ENCODE measurements around the gene RAB10.
"Not testable (repeated sequence)": the region's sequence is repeated elsewhere in the genome, so short reads cannot be mapped to it uniquely, and the experiment has no call there.

RAB10 gene

DNA sequence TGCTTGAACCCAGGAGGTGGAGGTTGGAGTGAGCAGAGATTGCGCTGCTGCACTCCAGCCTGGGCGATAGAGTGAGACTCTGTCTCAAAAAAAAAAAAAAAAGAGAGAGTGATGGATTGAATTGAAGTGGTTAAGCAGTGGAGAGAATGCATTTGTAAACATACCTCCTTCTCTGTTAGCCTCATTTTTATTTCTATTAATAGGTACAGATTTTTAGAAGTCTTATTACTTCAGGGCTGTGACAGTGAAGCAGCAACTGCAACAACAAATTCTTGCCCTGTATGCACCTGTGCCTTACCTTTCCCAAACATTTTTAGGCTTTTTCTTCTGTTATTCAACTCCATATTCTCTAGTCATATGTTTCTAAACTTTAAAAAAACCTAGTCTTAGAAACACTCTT lies 55.5 kb downstream of the RAB10 start:
- no peak for DNase-seq (ENCODE audit: low read depth)

DNA sequence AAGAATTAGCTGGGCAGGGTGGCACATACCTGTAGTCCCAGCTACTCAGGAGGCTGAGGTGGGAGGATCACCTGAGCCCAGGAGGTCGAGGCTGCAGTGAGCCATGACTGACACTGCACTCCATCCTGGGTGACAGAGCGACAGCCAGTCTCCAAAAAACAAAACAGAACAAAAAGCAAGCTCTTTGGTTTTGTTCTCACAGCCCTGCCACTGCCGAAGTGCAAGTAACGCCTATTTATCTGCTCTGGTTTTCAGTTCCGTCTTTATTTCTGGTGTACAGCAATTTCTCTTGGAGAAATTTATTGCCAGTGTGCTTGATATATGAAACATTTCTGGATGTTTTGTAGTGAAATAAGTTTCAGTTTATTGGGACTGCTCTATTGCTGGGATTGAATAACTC lies 61.9 kb downstream of the RAB10 start:
- DNase-seq (ENCODE audit: low read depth) = no peak

DNA sequence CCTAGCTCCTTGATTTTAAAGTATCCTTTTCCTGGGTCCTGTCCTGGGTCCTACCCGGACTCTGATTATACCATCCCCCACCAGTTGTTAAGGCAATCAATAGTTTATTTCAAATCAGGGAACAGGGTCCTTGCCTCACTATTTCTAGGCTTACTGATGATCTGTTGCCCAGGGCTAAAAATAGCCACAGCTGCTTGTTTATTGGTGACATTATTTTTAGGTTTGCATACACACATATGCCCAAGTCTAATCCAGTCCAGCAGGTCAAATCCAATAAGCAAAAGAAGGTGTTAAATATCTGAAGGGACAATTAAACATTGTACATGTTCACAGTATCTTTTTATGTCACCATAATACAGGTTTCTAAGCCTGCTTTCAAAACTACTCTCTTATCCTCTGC lies 66.0 kb downstream of the RAB10 start:
- no peak for DNase-seq (ENCODE audit: low read depth)

DNA sequence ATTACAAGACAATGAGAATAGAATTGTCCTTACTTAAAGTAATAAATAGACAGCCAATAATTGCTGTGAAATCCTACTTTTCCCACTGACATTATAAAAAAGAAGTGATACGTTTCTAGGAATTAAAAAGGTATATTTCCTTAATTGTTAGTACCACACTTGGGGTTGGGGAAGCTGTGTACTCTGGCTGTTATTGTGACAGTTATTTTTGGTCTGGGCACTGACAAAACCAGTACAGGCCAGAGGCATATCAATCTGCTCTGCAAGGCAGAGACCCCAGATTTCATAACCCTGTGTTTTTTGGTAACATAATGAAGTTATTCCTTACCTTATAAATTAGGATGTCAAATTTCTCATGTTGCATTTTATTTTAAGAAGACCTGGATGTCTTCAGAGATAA lies 66.5 kb downstream of the RAB10 start:
- no peak for DNase-seq (ENCODE audit: low read depth)

DNA sequence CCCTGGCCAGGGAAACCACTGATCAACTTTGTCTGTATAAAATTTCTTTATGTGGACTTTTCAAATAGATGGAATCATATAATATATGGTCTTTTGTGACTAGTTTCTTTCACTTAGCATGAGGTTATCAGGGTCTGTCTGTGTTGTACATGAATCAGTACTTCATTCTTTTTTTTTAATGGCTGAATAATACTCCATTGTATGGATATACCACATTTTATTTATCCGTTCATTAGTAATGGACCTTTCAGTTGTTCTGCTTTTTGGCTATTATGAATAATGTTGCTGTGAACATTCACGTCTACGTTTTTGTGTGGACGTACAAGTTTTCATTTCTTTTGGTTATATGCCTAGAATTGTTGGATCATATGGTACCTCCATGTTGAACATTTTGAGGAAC lies 69.9 kb downstream of the RAB10 start:
- DNase-seq (ENCODE audit: low read depth) = no peak

DNA sequence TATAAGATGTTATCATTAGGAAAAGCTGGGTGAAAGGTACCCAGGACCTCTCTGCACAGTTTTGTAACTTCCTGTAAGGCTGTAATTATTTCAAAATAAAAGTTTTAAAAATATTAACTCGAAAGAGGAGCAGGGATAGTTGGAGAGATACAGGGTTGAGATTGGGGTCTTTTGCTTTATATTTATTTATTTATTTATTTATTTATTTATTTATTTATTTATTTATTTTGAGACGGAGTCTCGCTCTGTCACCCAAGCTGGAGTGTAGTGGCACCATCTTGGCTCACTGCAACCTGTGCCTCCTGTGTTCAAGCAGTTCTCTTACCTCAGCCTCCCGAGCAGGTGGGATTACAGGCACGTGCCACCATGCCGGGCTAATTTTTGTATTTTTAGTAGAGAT lies 74.8 kb downstream of the RAB10 start:
- not testable (repeated sequence) for DNase-seq (ENCODE audit: low read depth)

DNA sequence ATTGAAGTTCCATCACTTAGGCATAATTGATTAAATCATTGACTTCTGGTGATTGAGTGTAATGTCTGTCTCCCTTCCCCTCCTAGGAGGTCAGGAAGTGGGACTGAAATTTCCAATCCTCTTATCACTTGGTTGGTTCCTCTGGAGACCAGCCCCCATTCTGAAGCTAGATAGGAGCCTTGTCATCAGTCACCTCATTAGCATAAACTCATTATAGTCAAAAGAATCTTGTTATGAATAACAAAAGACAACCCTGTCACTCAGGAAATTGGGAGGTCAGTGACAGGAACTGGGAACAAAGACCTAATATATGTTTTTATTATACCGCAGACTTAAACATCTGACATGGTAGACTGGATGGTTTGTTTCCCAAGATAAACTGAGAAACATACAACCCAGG lies 78.3 kb downstream of the RAB10 start:
- no peak for DNase-seq (ENCODE audit: low read depth)

DNA sequence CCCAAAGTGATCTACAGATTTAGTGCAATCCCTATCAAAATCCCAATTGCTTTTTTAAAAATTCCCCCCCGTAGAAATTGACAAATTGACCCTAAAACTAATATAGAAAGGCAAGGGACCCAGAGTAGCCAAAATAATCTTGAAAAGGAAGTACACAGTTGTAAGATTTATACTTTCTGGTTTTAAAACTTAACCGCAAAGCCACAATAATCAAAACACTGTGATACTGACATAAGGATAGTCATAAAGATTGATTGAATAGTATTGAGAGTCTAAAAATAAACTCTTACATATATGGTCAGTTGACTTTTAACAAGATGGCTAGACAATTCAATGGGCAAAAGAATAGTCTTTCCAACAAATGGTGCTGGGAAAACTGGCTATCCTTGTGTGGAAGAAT lies 80.3 kb downstream of the RAB10 start:
- DNase-seq (ENCODE audit: low read depth) = no peak

DNA sequence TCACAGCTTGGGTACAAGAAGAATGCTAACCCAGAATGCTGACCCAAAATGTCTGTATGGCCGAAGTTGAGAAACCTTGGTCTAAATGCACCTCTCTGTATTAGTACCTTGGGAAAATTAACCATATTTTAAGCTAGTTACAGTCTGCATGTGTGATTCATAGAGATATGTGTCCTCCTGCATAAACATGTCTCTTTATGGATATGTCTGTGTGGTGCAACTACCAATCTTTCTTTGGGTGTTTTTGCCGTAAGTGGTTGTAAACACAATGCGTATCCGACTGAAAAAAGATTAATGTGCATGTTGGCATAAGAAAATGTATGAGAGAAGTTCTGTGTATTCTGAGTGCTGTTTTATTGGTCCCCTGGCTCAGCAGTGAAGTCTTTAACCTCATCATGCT lies 84.8 kb downstream of the RAB10 start:
- no peak for DNase-seq (ENCODE audit: low read depth)

DNA sequence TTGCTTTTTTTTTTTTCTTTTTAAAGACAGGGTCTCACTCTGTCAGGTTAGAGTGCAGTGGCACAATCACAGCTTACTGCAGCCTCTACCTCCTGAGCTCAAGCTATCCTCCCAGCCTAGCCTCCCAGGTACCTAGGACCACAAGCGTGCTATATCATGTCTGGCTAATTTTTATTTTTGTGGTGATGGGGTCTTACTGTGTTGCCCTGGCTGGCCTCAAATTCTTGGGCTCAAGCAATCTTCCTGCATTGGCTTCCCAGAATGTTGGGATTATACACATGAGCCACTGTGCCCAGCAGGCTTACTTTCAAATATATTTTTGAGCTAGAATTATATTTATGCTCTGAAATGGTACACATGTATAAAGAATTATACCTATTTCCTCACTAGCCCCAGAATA lies 85.6 kb downstream of the RAB10 start:
- no peak for DNase-seq (ENCODE audit: low read depth)

DNA sequence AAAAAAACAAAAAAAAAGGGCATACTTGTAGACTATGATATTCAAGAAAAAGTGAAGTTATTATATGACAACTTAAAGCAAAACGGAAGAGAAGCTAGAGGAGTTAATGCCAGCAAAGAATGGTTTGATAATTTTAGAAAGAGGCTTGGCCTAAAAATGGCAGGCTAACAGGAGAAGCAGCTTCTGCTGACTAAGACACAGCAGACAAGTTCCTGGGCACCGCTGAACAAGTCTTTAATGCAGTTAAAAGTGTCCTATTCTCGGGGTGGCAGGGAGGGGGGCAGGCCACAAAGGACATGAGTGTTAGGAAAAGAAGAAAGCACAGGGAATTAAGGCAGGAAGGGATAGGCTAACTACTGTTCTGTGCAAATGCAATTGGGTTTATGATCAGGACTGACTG lies 88.7 kb downstream of the RAB10 start:
- no peak for DNase-seq (ENCODE audit: low read depth)

DNA sequence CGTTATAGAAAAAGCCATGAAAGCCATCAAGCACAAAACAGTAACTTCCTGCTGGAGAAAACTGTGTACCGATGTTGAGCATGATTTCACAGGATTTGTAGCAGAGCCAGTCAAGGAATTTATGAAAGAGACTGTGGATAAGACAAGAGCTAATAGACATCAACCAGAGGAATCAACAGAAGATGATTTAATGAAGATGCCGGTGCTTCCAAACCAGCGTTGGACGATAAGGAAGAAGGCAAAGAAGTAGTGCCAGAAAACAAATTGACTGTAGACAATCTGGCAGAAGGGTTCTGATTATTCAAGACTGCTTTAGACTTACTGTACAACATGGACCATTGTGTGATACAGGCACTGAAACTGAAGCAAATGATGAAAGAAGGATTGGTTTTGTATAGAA lies 89.5 kb downstream of the RAB10 start:
- no peak for DNase-seq (ENCODE audit: low read depth)

DNA sequence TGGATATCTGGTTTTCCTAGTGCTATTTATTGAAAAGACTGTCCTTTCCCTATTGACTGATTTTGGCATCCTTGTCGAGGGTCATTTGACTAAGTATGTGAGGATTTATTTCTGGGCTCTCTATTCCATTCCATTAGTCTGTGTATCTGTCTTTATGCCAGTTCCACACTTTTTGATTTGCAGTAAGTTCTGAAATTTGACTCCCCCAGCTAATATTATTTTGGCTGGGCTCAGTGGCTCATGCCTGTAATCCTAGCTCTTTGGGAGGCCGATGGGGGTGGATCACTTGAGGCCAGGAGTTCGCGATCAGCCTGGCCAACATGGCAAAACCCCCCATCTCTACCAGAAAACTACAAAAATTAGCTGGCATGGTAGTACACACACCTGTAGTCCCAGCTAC lies 92.2 kb downstream of the RAB10 start:
- no peak for DNase-seq (ENCODE audit: low read depth)

DNA sequence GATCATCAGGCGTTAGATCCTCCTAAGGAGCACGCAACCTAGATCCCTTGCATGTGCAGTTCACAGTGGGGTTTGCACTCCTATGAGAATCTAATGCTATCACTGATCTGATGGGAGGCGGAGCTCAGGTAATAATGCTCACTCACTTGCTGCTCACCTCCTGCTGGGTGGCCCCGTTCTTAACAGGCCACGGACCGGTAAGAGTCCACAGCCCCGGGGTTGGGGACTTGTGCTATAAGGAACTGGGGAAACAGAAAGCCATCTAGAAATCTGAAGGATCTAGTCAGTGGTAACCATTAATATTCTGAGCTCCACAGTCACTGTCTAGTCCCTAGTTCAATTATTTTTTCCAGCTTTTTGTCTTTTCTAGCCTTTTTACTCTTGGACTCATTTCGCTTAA lies 94.3 kb downstream of the RAB10 start:
- DNase-seq (ENCODE audit: low read depth) = no peak

DNA sequence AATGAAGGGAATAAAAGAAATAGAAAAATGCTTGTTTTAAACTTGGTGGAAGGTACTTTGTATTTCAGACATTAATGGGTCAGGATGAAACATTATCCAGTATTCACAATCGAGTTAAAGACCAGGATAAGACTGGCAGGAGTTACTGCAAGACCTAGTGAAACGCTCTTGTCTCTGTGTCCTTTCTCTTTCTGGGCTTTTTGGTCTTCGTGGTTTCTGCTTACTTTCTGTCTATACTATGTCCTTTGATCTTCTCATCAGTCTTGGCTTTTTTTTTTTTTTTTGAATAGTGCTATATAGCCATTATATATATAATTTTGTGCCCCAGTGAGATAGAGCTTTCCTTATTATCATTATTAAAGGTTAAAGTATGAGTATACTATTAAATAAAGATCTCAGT lies 96.9 kb downstream of the RAB10 start:
- no peak for DNase-seq (ENCODE audit: low read depth)

DNA sequence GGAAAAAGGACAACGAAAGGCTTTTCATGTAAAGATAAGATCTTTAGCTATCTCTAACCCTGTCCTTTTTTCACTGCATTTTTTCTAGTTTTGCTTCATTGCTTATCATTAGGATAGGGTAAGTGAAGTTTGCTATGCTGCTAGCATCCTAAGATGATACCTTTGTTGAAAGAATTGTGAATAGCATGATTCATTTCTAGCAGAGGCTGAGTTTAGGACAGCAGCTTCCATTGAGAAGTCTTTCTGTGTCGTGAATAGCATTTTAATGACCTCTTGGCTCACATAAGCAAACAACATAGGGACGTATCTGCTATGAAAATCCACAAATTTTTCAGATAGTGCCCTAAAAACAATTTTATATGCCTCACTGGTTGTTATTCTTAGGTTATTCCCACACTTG lies 102.6 kb downstream of the RAB10 start:
- no peak for DNase-seq (ENCODE audit: low read depth)

DNA sequence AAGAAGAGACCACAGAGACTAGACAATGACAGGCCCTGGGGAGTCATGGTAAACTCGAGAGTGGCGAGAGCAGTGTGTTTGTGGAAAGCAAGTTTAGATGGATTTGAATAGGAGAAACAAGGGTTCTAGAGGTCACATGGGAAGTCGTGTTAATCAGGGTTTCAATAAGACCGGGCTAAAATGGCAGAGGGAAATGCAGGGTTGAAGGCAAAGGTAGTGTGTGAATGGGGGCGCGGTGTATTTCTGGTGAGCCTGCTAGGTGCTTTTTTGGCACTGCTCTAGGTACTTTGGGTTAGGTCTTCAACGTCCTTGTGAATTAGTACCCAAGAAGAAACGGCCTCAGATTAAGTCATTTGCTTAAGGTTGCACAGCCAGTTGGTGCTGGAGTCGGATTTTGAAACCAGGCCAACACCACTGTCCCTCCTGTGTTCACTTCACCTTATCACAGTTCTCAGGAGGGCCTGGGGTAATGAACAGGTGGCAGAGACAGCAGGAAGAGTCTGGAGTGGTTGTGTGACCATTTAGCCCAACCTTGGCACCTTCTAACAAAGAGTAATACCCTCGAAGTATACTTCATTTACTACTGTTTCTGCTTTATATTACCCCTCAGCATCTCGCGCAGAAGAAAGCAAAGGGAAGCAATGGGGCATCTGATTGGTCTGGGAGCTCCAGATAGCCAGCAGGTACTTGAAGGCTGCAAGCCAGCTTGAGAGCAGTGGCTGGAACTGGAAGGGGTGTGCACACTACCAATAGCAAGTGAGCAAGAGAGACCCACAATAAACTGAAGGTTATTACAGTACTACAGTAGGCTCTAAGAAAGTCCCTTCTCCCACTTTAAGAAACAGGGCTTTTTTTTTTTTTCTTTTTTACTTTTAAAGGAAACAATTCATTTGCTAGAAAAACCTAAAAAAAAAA lies 105.6 kb downstream of the RAB10 start:
- DNase-seq (ENCODE audit: low read depth) = no peak

DNA sequence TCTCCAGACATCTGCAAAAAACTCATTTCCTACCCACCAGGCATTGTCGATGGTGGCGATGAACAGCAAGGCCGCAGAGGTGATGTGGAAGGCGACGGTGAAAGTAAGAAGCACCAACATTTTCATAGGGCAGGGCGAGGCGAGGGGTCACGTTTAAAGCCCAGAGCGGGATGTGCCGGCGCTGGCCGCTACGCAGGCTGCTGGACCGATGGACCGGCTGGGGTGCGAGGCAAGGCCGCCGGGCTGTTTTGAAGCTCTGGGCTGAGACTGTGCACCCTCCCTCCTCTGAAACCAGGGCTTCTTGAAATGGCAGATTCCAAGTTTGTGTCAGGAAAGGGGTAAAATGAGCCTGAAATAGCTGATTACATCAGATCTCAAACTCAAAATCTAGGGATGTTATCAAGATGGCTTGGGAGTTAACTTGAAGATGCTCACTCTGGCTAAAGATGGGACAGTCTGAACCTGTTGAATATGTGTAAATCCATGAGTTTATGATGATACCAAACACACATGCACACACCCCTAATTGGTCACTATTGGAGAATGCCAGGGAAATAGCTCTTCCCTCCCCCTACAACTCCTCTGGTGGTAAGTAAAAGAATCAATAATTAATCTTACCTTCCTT lies 107.4 kb downstream of the RAB10 start:
- no peak for DNase-seq (ENCODE audit: low read depth)

DNA sequence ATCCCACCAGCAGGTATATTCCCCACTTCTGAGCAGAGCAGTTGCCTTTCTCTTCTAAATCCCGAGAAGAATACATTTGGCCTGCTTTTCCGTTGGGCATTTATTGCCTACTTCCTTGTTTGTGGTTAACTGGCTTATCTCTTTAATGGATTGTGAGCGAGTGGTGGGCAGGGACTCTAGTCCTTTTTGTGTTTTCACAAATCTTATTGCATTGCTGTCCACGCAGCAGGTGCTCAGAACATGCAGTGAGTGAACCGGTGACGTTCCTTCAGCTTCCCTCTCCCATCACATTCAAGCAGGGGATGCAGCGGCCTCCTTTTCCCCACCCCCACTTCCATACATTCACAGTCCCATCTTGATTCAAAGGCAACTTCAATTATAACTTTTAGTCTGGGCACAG lies 110.1 kb downstream of the RAB10 start:
- DNase-seq (ENCODE audit: low read depth) = no peak

DNA sequence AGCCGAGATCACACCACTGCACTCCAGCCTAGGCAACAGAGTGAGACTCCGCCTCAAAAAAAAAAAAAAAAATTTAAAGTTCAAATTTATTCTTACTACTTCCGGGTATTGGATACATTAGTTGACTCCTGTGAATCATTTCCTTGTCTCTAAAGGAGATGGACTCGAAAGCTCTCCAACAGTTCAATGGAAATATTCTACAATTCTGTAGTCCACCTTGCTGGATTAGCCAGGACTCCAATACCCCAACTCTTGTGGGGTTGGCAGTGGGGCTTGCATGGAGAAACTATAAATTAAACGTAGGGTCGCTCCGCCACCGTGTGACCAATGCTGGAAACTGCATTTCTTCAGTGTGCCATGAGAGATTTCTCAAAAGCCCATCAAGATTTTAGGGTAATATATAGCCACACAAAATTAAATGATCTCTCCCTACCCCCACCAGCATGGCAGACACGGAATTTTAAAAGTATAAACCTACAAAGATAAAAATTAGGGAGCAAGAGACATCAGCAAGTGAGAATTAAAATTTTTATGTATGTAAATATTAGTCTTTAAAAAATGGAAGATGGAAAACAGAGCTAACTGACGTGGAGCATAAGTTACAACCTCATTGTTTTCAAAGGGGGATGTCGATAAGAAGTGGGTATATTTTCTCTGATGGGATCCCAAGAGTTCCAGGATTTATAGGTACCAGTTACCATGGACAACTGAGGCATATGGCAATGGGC lies 111.2 kb downstream of the RAB10 start:
- peak; percentile 47 for DNase-seq (ENCODE audit: low read depth)

DNA sequence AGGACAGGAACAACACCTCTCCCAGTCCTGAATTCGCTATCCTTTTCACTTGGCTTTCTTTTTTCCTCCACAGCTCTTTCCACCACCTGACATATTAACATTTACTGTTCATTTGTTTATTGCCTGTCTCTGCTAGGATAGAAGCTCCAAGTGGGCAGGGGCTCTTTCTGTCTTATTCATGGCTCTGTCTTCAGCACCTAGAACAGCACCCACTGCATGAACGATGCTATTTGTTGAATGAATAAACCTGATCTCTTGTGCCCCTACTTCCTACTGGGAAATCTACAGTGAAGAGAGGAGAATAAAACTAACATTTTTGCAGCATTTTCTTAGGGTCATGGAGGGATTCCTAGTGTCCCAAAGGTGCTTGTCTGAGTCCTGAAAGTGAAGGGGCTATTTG lies 114.6 kb downstream of the RAB10 start:
- no peak for DNase-seq (ENCODE audit: low read depth)

DNA sequence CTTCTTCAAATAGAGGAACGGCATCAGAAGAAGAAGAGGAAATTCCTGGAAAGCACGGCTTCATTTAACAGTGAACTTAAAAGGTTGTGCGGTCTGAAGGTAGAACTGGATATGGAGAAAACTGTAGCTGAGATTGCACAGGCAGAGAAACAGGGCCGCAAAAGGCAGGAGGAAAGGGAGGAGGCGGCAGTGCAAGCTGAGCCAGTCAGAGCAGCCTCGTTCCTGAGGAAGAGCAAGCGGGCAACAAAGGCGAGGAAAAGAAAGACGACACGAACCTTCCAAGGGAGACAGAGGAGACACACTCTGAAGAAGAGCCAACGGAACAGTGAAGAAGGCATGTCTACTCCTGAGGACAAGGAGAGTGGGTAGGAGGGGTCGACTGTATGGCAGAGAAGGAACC lies 116.4 kb downstream of the RAB10 start:
- DNase-seq (ENCODE audit: low read depth) = no peak

DNA sequence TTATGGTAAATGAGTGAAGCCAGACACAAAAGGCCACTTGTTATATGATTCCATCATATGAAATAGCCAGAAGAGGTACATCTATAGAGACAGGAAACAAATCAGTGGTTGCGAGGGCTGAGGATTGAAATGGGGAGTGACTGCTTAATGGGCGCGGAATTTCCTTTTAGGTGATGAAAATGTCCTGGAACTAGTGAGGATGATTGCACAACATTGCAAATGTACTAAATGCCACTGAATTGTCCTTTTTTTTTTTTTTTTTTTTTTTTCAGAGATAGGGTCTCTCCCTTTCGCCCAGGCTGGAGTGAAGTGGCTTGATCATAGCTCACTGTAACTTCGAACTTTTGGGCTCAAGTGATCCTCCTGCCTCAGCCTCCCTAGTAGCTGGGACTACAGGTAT lies 123.7 kb downstream of the RAB10 start:
- DNase-seq (ENCODE audit: low read depth) = no peak
